Measurements from ENCODE around the gene ABCC1.
"Not testable (repeated sequence)": the region's sequence is repeated elsewhere in the genome, so short reads cannot be mapped to it uniquely, and the experiment has no call there.

The ABCC1 gene

GRCh38 chr16:16161319-16161718 is 211.9 kb downstream of the ABCC1 start:
- CTCF ChIA-PET: interaction anchor here (0.6 kb wide), 1 partner anchor 13 kb away, joined by 3 read pairs; no protein-coding TSS in a partner anchor
- POLR2A ChIA-PET (ENCODE audit: low non-redundant PET): no interaction called here
- H3K27ac ChIP-seq: no peak overlapping the region
- TF ChIP-seq CTCF (conservative IDR thresholded peaks at IDR 0.05; ENCODE audit: low read depth): no peak
- no peak for DNase-seq (ENCODE audit: low spot score)

- CTCF ChIA-PET; DNase-seq (ENCODE audit: low spot score); POLR2A ChIA-PET (ENCODE audit: low non-redundant PET); H3K27ac ChIP-seq: not testable (repeated sequence)
Observed at GRCh38 chr16:16161840-16162239, 212.4 kb downstream of the ABCC1 start.

GRCh38 chr16:16162591-16162990 is 213.2 kb downstream of the ABCC1 start:
- H3K27ac ChIP-seq: no peak overlapping the region
- DNase-seq (ENCODE audit: low spot score): no peak
- POLR2A ChIA-PET (ENCODE audit: low non-redundant PET): no interaction called here
- TF ChIP-seq CTCF (conservative IDR thresholded peaks at IDR 0.05; ENCODE audit: low read depth): no peak
- CTCF ChIA-PET: no interaction called here

- DNase-seq (ENCODE audit: low spot score): no peak
- CTCF ChIA-PET: no interaction called here
- no peak for TF ChIP-seq CTCF (conservative IDR thresholded peaks at IDR 0.05; ENCODE audit: low read depth)
- POLR2A ChIA-PET (ENCODE audit: low non-redundant PET): no interaction called here
- no peak overlapping the region for H3K27ac ChIP-seq
Observed at GRCh38 chr16:16163109-16163508, 213.7 kb downstream of the ABCC1 start.

GRCh38 chr16:16163571-16163970 is 214.2 kb downstream of the ABCC1 start:
- DNase-seq (ENCODE audit: low spot score): no peak
- TF ChIP-seq CTCF (conservative IDR thresholded peaks at IDR 0.05; ENCODE audit: low read depth): no peak
- ChIA-PET POLR2A (ENCODE audit: low non-redundant PET) (no interaction called here), CTCF (no interaction called here)
- H3K27ac ChIP-seq: no peak overlapping the region

- CTCF ChIA-PET: no interaction called here
- DNase-seq (ENCODE audit: low spot score): no peak
- no peak for TF ChIP-seq CTCF (conservative IDR thresholded peaks at IDR 0.05; ENCODE audit: low read depth)
- H3K27ac ChIP-seq: no peak overlapping the region
- POLR2A ChIA-PET (ENCODE audit: low non-redundant PET): no interaction called here
Observed at GRCh38 chr16:16164243-16164642, 214.8 kb downstream of the ABCC1 start.

- no peak for DNase-seq (ENCODE audit: low spot score)
- CTCF ChIA-PET: no interaction called here
- TF ChIP-seq CTCF (conservative IDR thresholded peaks at IDR 0.05; ENCODE audit: low read depth): no peak
- H3K27ac ChIP-seq: no peak overlapping the region
- POLR2A ChIA-PET (ENCODE audit: low non-redundant PET): no interaction called here
Observed at GRCh38 chr16:16166085-16166484, 216.7 kb downstream of the ABCC1 start.
